CD4-positive, CD25-positive, alpha-beta regulatory T cell (primary cell): ENCODE data around the gene FYN. TPM values are rescaled to one million over a fixed set of nuclear protein-coding genes. Genes with fewer than 3 reads are reported as not detected.
"Not testable (repeated sequence)": the region's sequence is repeated elsewhere in the genome, so short reads cannot be mapped to it uniquely, and the experiment has no call there.

Experiments
- ATAC-seq, 2 donors: fragments of 150-1000 bp; cut with Tn5 transposase; one replicate each; pipeline ENCODE4 v1.10.0; 2021; ENCODE audit warnings: low read depth in 2 of 2, moderate number of reproducible peaks in 2 of 2, moderate library complexity in 1 of 2
- DNase-seq, 3 donors: peaks; one replicate each; pipeline versions ENCODE4 v3.0.0 to v3.0.0-alpha.2; 2012 to 2022; ENCODE audit warnings: mixed read lengths in 1 of 3
- H3K27ac ChIP-seq: one replicate; pipeline ENCODE4 v1.7.0; 2013; ENCODE audit warnings: mild to moderate bottlenecking, low read length; ENCODE audit not compliant: insufficient read depth, poor library complexity, severe bottlenecking
- H3K27me3 ChIP-seq: one replicate; pipeline ENCODE4 v1.7.0; 2013; ENCODE audit warnings: low read length; ENCODE audit not compliant: control insufficient read depth, insufficient read depth
- H3K36me3 ChIP-seq: one replicate; pipeline ENCODE4 v1.7.0; 2013; ENCODE audit warnings: mild to moderate bottlenecking, low read length, moderate library complexity; ENCODE audit not compliant: control insufficient read depth, insufficient read depth
- H3K4me1 ChIP-seq: 2 replicates; pipeline ENCODE4 v1.7.0; 2013; ENCODE audit warnings: mild to moderate bottlenecking, low read length; ENCODE audit not compliant: insufficient read depth, control insufficient read depth, poor library complexity, severe bottlenecking
- H3K4me3 ChIP-seq: one replicate; pipeline ENCODE4 v1.7.0; 2013; ENCODE audit warnings: low read depth, mild to moderate bottlenecking, low read length, moderate library complexity
- H3K9me3 ChIP-seq, 2 experiments: 1 replicate in 1 of 2; 2 replicates in 1 of 2; pipeline ENCODE4 v1.7.0; 2013; ENCODE audit warnings: low read length in 2 of 2, mild to moderate bottlenecking in 1 of 2, moderate library complexity in 1 of 2; ENCODE audit not compliant: control insufficient read depth in 2 of 2
- H3K27ac Mint-ChIP-seq, 3 donors: one replicate each; pipeline ENCODE4 v1.8.0; 2020 to 2022; ENCODE audit warnings: mild to moderate bottlenecking in 3 of 3, mixed read lengths in 3 of 3, moderate library complexity in 2 of 3
- H3K27me3 Mint-ChIP-seq: one replicate; pipeline ENCODE4 v1.8.0; 2022; ENCODE audit warnings: mild to moderate bottlenecking, mixed read lengths
- H3K36me3 Mint-ChIP-seq: one replicate; pipeline ENCODE4 v1.8.0; 2020; ENCODE audit warnings: mixed read lengths
- H3K4me1 Mint-ChIP-seq, 4 donors: one replicate each; pipeline ENCODE4 v1.8.0; 2020 to 2022; ENCODE audit warnings: mixed read lengths in 4 of 4, mild to moderate bottlenecking in 1 of 4
- H3K4me3 Mint-ChIP-seq, 4 donors: one replicate each; pipeline ENCODE4 v1.8.0; 2020 to 2022; ENCODE audit warnings: mild to moderate bottlenecking in 4 of 4, mixed read lengths in 4 of 4, moderate library complexity in 3 of 4
- H3K9me3 Mint-ChIP-seq, 7 donors: one replicate each; pipeline ENCODE4 v1.8.0; 2020 to 2022; ENCODE audit warnings: mixed read lengths in 7 of 7, mild to moderate bottlenecking in 3 of 7, moderate library complexity in 2 of 7
- polyA plus RNA-seq, 4 donors: library from polyadenylated mRNA; unstranded; fragments of 300-500 nt; fragmentation: Illumina TruSeq; gene quantifications; one replicate each; pipeline ENCODE4 v1.2.3, GENCODE V29; 2021
- total RNA-seq: library from RNA; stranded (reverse); gene quantifications from one replicate; pipeline ENCODE4 v1.2.3, GENCODE V29; 2022

FYN gene
- total and polyA plus RNA-seq, 5 donors from 2014 or later: 267 to 592 (median 295) TPM

DNA sequence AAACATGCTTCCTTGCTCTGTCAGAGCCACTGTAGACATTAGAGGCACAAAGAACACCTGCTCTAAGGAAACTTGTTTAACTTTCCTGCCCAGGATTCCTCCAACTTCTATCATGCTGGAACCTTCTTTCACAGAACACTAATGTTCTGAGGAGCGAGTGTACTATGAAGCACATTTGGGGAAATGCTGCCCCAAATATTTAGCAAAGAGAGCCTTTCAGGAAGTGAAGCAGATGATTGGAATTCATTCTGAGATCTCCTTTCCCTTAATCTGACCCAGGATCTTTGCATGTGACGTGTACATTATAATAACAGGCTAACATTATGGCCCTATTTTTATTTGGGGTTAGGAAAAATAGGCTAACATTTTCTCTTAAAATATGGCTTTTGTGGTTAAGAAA is 21.0 kb upstream of the FYN start:
- ATAC-seq (no peak), DNase-seq (no peak)
- Histone ChIP-seq H3K4me3 (no peak overlapping the region), H3K27ac (no peak overlapping the region), H3K4me1 (no peaks in the 10 kb centered on the region), H3K36me3 (no peaks in the 10 kb centered on the region), H3K27me3 (peaks cover 1% of the 10 kb centered on the region), H3K9me3 (no peaks in the 10 kb centered on the region)
- Mint-ChIP-seq H3K36me3 (no peaks in the 10 kb centered on the region), H3K4me1 (peaks cover 0 to 2% (median under 1%) of the 10 kb centered on the region in 4 donors), H3K27ac (no peak overlapping the region), H3K27me3 (no peaks in the 10 kb centered on the region), H3K4me3 (no peak overlapping the region), H3K9me3 (peaks cover 0 to 2% (median 0%) of the 10 kb centered on the region in 7 donors)

DNA sequence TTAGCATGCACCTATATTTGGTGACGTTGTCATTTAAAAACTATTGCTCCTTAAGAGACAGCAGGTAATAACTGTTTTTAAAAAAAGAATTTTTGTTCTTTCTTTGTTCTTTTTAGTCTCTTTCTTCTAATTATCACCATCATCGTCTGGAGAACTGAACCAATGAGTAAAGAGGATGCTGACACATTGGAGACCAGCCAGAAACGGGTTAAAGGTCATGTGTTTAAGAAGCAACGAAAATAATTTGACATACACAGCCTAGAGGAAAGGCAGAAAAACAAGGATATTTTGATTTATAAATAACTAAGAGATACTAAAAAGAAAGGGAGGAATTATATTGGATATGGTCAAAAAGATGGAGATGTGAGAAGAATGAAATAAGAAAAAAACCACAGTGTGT is 19.2 kb upstream of the FYN start:
- no peaks in the 10 kb centered on the region for H3K36me3 Mint-ChIP-seq
- Histone ChIP-seq H3K27ac (no peak overlapping the region), H3K27me3 (peaks cover 1% of the 10 kb centered on the region), H3K4me3 (no peak overlapping the region), H3K4me1 (no peaks in the 10 kb centered on the region), H3K9me3 (no peaks in the 10 kb centered on the region), H3K36me3 (no peaks in the 10 kb centered on the region)
- DNase-seq (no peak), ATAC-seq (no peak)
- H3K4me3 Mint-ChIP-seq: no peak overlapping the region
- H3K4me1 Mint-ChIP-seq: peaks cover 0 to 4% (median 2%) of the 10 kb centered on the region in 4 donors
- peaks cover 4% of the 10 kb centered on the region for H3K27me3 Mint-ChIP-seq
- H3K27ac Mint-ChIP-seq: no peak overlapping the region
- peaks cover 0 to 2% (median 0%) of the 10 kb centered on the region in 7 donors for H3K9me3 Mint-ChIP-seq

DNA sequence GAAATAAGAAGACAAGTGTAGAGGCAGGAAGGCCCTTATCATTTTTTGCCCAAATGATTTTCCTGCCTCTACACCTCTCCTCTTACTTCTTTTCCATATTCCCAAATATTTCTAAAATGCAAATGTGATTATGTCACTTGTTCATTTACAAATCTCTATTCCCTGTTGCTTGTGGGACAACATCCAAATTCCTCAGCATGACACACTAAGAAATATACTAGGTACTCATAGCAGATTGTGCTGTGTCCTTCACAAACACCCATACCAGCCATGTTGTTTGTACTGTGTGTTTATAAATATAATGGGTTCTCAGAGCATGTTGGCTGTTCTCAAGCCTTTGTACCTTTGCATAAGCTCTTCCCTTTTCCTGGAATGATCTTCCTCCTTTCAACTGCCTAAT is 17.7 kb upstream of the FYN start:
- no peaks in the 10 kb centered on the region for H3K36me3 Mint-ChIP-seq
- H3K27me3 Mint-ChIP-seq: peaks cover 8% of the 10 kb centered on the region
- DNase-seq (no peak), ATAC-seq (no peak)
- H3K4me1 ChIP-seq: no peaks in the 10 kb centered on the region
- no peak overlapping the region for H3K27ac ChIP-seq
- peaks cover 1% of the 10 kb centered on the region for H3K27me3 ChIP-seq
- H3K27ac Mint-ChIP-seq: no peak overlapping the region
- peaks cover 0 to 2% (median 0%) of the 10 kb centered on the region in 7 donors for H3K9me3 Mint-ChIP-seq
- H3K36me3 ChIP-seq: no peaks in the 10 kb centered on the region
- H3K4me3 ChIP-seq: no peak overlapping the region
- H3K9me3 ChIP-seq: no peaks in the 10 kb centered on the region
- no peak overlapping the region for H3K4me3 Mint-ChIP-seq
- H3K4me1 Mint-ChIP-seq: peaks cover 0 to 4% (median 2%) of the 10 kb centered on the region in 4 donors

DNA sequence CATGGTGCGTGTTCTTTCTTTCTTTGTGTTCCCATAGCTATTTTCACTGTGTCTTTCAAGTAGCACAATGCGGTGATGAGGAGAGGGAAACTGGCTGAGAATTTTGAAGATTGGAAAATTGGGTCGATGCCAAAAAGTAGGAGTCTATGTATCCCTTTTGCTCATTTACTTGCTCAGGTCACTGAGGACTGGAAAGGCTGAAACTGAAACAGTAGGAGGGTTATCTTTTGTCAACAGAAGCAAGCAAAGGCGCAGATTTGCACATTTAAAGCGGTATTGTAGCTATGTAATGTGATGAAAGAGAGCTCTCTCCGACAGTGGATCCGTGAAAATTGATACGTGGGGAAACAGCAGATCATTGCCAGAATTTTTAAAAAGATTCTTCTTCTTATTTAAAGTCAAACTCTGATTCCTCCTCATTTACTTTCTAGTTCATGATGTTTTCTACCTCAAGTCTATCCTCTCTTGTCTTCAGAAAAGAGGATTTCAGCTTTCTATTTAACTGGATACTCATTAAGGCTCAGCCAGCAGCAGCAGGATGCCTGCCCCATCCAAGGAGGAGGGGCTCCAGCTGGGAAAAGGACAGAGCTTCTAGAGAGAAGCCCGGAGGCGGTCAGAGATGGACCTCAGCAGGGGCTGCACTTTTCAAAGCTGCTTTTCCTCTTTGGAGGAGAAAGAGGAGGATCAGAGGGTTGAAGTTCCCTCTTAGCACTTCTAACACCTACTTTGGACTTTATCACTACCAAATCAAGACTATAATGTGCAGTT is 15.9 kb upstream of the FYN start:
- no peak overlapping the region for H3K4me3 Mint-ChIP-seq
- H3K36me3 Mint-ChIP-seq: no peaks in the 10 kb centered on the region
- peaks cover 1% of the 10 kb centered on the region for H3K27me3 ChIP-seq
- H3K4me1 Mint-ChIP-seq: peaks cover 0 to 4% (median 2%) of the 10 kb centered on the region in 4 donors
- H3K4me1 ChIP-seq: no peaks in the 10 kb centered on the region
- no peak overlapping the region for H3K27ac ChIP-seq
- H3K27ac Mint-ChIP-seq: no peak overlapping the region
- no peaks in the 10 kb centered on the region for H3K36me3 ChIP-seq
- ATAC-seq (no peak), DNase-seq (no peak)
- H3K9me3 ChIP-seq: no peaks in the 10 kb centered on the region
- H3K9me3 Mint-ChIP-seq: peaks cover 0 to 6% (median 0%) of the 10 kb centered on the region in 7 donors
- peaks cover 11% of the 10 kb centered on the region for H3K27me3 Mint-ChIP-seq
- no peak overlapping the region for H3K4me3 ChIP-seq

DNA sequence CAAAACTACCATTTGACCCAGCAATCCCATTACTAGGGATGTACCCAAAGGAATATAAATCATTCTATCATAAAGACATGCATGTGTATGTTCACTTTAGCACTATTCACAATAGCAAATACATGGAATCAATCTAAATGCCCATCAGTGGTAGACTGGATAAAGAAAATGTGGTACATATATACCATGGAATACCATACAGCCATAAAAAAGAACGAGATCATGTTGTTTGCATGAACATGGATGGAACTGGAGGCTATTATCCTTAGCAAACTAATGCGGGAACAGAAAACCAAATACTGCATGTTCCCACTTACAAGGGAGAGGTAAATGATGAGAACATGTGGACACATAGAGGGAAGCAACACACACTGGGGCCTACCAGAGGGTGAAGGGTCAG is 13.5 kb upstream of the FYN start:
- H3K9me3 Mint-ChIP-seq, H3K4me3 Mint-ChIP-seq, ATAC-seq, H3K27ac Mint-ChIP-seq, H3K36me3 Mint-ChIP-seq, H3K4me1 Mint-ChIP-seq, DNase-seq, H3K36me3 ChIP-seq, H3K9me3 ChIP-seq, H3K27ac ChIP-seq, H3K27me3 ChIP-seq, H3K4me1 ChIP-seq, H3K4me3 ChIP-seq: not testable (repeated sequence)
- H3K27me3 Mint-ChIP-seq: peaks cover 14% of the 10 kb centered on the region

DNA sequence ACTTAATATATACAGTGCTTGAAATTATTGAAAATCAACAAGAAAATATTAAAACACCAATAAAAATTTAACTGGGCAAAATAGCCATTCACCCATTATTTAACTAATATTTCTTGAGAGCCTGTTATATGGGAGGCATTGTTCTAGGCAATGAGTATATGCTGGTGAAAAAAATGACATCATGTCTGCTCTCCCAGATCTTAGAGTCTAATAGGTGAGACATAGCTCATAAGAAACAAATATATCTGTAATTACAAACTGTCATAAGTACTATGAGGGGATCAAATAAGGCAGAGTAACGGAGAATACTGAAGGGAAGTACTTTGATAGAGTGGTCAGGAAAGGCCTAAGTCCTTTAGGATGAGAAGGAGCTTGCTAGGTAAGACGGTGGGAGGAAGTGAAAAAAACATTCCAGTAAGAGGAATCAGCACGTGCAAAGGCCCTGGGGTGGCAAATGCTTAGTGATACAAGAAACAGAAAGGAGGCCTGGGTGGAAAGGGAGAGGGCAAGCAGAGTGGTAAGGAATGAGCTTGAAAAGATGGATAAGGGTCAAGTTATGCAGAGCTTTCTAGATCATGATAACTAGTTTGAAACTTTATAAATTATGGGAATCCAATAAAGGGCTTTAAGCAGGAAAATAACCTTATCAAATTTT is 12.2 kb upstream of the FYN start:
- DNase-seq (no peak), ATAC-seq (no peak)
- peaks cover 18% of the 10 kb centered on the region for H3K27me3 Mint-ChIP-seq
- no peak overlapping the region for H3K27ac ChIP-seq
- peaks cover 0 to 6% (median 4%) of the 10 kb centered on the region in 7 donors for H3K9me3 Mint-ChIP-seq
- H3K9me3 ChIP-seq: peaks cover 0 to under 1% of the 10 kb centered on the region in 2 experiments
- no peak overlapping the region for H3K27ac Mint-ChIP-seq
- no peaks in the 10 kb centered on the region for H3K36me3 Mint-ChIP-seq
- H3K27me3 ChIP-seq: no peaks in the 10 kb centered on the region
- H3K4me1 ChIP-seq: no peaks in the 10 kb centered on the region
- H3K4me3 ChIP-seq: no peak overlapping the region
- peaks cover 0 to 8% (median 0%) of the 10 kb centered on the region in 4 donors for H3K4me1 Mint-ChIP-seq
- no peak overlapping the region for H3K4me3 Mint-ChIP-seq
- no peaks in the 10 kb centered on the region for H3K36me3 ChIP-seq

DNA sequence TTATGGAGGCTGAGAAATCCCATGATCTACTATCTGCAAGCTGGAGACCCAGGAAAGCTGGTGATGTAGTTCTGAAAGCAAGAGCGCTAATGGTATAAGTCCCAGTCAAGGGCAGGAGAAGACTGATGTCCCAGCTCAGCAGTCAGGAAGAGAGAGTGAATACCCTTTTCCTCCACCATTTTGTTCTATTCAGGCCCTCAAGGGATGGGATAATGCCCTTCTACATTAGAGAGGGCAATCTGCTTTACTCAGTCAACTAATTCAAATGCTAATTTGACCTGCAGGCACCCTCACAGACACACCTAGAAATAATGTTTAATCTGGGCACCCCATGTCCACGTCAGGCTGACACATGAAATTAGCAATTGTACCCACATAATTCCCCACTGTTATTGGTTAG is 10.8 kb upstream of the FYN start:
- H3K27ac Mint-ChIP-seq: no peak overlapping the region
- ATAC-seq (no peak), DNase-seq (no peak)
- no peak overlapping the region for H3K4me3 ChIP-seq
- peaks cover 18% of the 10 kb centered on the region for H3K27me3 Mint-ChIP-seq
- peaks cover 0 to 4% of the 10 kb centered on the region in 2 experiments for H3K9me3 ChIP-seq
- H3K4me3 Mint-ChIP-seq: no peak overlapping the region
- H3K27ac ChIP-seq: no peak overlapping the region
- H3K36me3 ChIP-seq: no peaks in the 10 kb centered on the region
- peaks cover 5% of the 10 kb centered on the region for H3K36me3 Mint-ChIP-seq
- H3K9me3 Mint-ChIP-seq: peaks cover 0 to 9% (median 5%) of the 10 kb centered on the region in 7 donors
- H3K4me1 Mint-ChIP-seq: peaks cover 0 to 10% (median under 1%) of the 10 kb centered on the region in 4 donors
- no peaks in the 10 kb centered on the region for H3K4me1 ChIP-seq
- H3K27me3 ChIP-seq: no peaks in the 10 kb centered on the region
